ENCODE data around the gene CFAP251.

GRCh38 chr12:122045262-122045661 lies 126.9 kb downstream of the CFAP251 start:
- no peak for TF ChIP-seq CTCF (IDR thresholded peaks at IDR 0.05)
- no peak for TF ChIP-seq EP300 (IDR thresholded peaks at IDR 0.05)
- no peak for TF ChIP-seq POLR2A (IDR thresholded peaks at IDR 0.05)
- TF ChIP-seq POLR2AphosphoS5 (IDR thresholded peaks at IDR 0.05), result no peak

Data from stomach (tissue), 4 donors.